ENCODE results near the gene TSPAN16.

TSPAN16 gene

DNA sequence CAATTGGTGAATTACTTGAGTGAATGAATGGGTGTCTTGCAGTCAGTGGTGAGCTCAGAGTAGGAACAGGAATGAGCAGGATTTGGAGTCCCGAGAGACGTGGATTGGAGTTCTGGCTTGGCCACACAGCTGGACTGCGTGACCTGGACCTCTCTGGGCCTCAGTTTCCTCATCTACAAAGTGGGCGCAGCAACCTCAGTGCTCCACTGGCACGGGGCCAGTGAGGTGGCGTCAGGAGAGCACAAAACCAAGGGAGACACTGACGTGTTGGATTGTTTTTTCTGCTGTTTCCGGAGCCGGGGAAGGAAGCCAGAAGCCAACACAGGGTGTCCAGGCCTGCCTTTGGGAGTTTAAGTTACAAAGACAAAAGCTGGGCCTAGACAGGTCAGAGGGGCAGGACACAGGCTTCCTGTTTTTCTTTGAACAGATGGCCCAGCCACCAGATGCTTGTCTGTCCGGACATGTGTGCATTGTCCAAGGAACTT lies 27.1 kb upstream of the TSPAN16 start:
- DNase-seq (ENCODE audit: low read depth) = peak; percentile 67

DNA sequence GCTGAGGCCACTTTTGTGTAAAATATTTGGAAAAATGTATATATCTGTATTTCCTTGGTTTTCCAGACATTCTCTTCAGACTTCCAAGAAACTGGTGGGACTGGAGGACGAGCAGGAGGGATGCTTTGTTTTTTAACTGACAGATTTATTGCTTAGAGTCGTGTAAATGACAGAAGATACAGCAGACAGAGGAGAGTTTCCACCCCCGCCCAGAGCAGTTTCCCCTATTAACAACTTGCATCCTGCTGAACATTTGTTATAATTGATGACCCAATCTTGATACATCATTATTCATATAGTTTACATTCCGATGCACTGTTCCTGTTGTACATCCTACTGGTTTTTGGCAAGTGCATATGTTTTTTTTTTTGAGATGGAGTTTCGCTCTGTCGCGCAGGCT lies 26.6 kb upstream of the TSPAN16 start:
- DNase-seq (ENCODE audit: low read depth) = no peak

DNA sequence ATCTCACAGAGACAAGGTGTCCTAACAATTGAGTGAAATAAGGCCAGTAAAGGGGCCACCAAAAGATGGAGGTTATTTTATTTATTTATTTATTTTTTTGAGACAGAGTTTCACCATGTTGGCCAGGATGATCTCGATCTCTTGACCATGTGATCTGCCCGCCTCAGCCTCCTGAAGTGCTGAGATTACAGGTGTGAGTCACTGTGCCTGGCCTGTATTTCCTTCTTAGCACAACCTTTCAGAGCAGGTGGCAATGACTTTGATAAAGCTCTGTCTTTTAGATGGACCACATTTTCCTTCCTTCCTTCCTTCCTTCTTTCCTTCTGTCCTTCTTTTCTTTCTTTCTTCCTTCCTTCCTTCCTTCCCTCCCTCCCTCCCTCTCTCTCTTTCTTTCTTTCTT lies 22.7 kb upstream of the TSPAN16 start:
- no peak for DNase-seq (ENCODE audit: low read depth)

DNA sequence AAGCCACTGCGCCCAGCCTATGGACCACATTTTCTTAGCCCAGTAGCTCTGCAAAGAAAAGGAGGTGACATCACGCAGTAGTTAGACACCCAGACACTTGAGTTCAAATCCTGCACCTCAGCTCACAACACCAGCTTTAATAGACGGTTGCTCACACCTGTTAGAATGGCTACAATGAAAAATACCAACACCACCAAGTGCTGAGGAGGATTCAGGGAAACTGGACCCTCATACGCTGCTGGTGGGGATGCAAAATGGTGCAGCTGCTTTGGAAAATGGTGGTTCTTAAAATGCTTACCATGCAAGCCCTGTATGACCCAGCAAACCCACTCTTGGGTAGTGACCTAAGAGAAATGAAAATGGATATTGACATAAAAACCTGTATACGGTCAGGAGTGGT lies 22.0 kb upstream of the TSPAN16 start:
- DNase-seq (ENCODE audit: low read depth) = no peak

GRCh38 chr19:11274533-11275086 lies 21.4 kb upstream of the TSPAN16 start:
- DNase-seq (ENCODE audit: low read depth) = no peak

DNA sequence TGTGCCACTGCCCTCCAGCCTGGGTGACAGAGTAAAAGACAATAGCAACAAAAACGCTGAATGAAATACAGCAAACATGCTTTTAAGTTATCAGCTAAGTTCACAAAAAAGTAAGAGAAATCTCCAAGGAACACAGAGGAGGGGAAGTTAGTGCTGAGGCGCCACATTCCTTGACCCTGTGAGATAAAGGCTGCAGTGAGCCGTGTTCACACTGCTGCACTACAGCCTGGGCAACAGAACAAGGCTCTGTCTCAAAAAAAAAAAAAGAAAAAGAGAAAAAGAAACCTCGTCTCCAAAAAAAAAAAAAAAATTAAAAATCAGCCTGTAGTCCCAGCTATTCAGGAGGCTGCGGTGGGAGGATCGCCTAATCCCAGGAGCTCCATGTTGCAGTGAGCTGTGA lies 17.3 kb upstream of the TSPAN16 start:
- DNase-seq (ENCODE audit: low read depth) = no peak

GRCh38 chr19:11279505-11280236 lies 16.3 kb upstream of the TSPAN16 start:
- DNase-seq (ENCODE audit: low read depth) = no peak

- DNase-seq (ENCODE audit: low read depth) = no peak
These were observed 14.5 kb upstream of the TSPAN16 start for GRCh38 chr19:11281356-11282049.

GRCh38 chr19:11284515-11284914 lies 11.4 kb upstream of the TSPAN16 start:
- no peak for DNase-seq (ENCODE audit: low read depth)

DNA sequence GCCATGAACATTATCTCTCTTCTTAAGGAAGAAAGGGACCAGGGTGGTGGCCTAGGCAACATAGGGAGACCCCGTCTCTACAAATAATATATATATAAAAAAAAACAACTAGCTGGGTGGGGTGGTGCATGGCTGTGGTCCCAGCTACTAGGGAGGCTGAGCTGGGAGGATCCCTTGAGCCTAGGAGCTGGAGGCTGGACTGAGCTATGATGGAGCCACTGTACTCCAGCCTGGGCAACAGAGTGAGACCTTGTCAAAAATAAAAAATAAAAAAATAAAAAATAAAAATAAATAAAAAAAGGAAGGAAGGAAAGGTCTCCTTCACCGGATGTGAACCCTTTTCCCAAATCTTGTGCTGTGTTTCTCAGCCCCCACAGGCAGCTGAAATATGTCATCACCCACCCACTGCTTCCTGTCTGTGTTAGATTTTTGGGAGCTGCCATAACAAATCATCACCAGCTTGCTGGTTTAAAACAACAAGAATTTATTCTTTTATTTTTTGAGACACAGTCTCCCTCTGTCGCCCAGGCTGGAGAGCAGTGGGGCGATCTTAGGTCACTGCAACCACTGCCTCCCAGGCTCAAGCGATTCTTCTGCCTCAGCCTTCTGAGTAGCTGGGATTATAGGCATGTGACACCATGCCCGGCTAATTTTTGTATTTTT lies 9.5 kb upstream of the TSPAN16 start:
- DNase-seq (ENCODE audit: low read depth) = no peak

- DNase-seq (ENCODE audit: low read depth) = no peak
These were observed 7.6 kb upstream of the TSPAN16 start for GRCh38 chr19:11288349-11288748.

- DNase-seq (ENCODE audit: low read depth) = no peak
These were observed 5.7 kb upstream of the TSPAN16 start for GRCh38 chr19:11290256-11290655.

GRCh38 chr19:11291415-11291814 lies 4.5 kb upstream of the TSPAN16 start:
- DNase-seq (ENCODE audit: low read depth) = no peak

GRCh38 chr19:11291991-11292390 lies 4.0 kb upstream of the TSPAN16 start:
- no peak for DNase-seq (ENCODE audit: low read depth)

GRCh38 chr19:11293433-11294389 lies 2.2 kb upstream of the TSPAN16 start:
- DNase-seq (ENCODE audit: low read depth) = no peak

DNA sequence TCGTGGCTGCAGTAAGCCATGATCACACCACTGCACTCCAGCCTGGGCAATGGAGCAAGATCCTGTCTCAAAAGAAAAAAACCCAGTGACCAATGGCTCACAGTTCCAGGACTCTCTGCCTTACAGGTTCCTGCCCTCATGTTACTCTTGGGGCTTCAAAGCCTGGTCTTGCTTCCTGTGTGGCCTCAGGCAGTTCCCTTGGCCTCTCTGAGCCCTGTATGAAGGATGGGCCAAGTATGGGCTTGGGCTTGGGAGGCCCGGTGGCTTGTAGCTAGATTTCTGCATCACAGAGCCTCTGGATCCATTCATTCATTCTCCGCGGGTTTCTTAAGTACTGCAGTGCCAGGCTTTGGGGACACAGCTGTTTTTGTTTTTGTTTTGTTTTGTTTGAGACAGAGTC lies 780 bp upstream of the TSPAN16 start:
- no peak for DNase-seq (ENCODE audit: low read depth)

DNA sequence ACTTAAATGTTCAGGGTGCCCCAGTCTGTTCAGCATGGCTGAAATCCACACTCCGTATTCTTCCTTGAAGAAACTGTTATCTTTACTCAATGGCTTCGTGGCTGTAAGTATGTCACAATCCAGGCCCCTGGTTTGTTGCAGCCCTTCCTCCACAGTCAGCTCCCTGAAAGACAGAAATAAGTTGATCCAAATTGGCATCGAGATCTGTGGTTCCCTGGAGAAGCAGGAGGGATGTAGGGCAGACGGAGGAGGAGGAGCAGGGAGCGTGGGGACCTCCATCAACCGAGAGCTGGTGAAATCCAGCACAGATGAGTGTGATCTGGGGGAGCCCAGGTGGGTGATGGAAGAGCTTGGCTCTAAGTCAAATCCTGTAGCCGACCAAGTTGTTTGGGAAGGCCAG lies 304 bp downstream of the TSPAN16 start:
- no peak for DNase-seq (ENCODE audit: low read depth)

- no peak for DNase-seq (ENCODE audit: low read depth)
These were observed 4.2 kb downstream of the TSPAN16 start for GRCh38 chr19:11299946-11300810.

- no peak for DNase-seq (ENCODE audit: low read depth)
These were observed 4.8 kb downstream of the TSPAN16 start for GRCh38 chr19:11300811-11301120.

GRCh38 chr19:11304936-11305335 lies 9.0 kb downstream of the TSPAN16 start:
- no peak for DNase-seq (ENCODE audit: low read depth)

DNA sequence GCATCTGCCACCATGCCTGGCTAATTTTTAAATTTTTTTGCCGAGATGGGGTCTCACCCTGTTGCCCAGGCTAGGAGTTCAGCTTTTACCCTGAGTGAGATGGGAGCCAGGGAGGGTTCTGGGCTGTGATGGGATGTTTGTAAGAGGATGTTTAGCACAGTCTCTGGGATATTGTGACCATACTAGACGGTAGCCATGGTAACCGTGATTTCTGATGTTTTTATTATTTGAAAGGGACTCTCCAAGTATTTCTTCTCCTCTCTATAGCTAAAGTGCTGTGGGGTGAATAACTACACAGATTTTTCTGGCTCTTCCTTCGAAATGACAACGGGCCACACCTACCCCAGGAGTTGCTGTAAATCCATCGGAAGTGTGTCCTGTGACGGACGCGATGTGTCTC lies 10.4 kb downstream of the TSPAN16 start:
- DNase-seq (ENCODE audit: low read depth) = no peak

All from non-pigmented ciliary epithelial cell (primary cell).